K562 (cell line): ENCODE data around the gene COL4A2. TPM values are rescaled to one million over a fixed set of nuclear protein-coding genes. Genes with fewer than 3 reads are reported as not detected.

Experiments
- ATF6 ChIP-seq: sonication (generic); formaldehyde crosslinking; IDR thresholded peaks from 2 replicates; pipeline ENCODE4 v1.4.0; 2020; ENCODE audit warnings: mild to moderate bottlenecking, missing genetic modification reagents
- ELF2 ChIP-seq: fragments of 250-450 bp; sonication (Bioruptor Pico); IDR thresholded peaks from 2 replicates; pipeline ENCODE4 v1.5.0; 2021; ENCODE audit warnings: mild to moderate bottlenecking
- ERF ChIP-seq: fragments of 450-650 bp; formaldehyde crosslinking; IDR thresholded peaks from 2 replicates; pipeline ENCODE4 v1.4.0; 2020; ENCODE audit warnings: mild to moderate bottlenecking, mixed read lengths
- FIP1L1 ChIP-seq: fragments of 200-400 bp; formaldehyde crosslinking; IDR thresholded peaks from 2 replicates; pipeline ENCODE4 v1.6.1; 2018; ENCODE audit warnings: mild to moderate bottlenecking, low read depth, low read length; ENCODE audit not compliant: poor library complexity, severe bottlenecking
- FOXJ2 ChIP-seq: fragments of 200-800 bp; sonication (Bioruptor generic); IDR thresholded peaks from 2 replicates; pipeline ENCODE4 v1.6.1; 2016; ENCODE audit warnings: missing genetic modification characterization, missing compliant biosample characterization
- HOXB6 ChIP-seq: fragments of 250-450 bp; sonication (Bioruptor Pico); IDR thresholded peaks from 2 replicates; pipeline ENCODE4 v1.5.1; 2022; ENCODE audit warnings: mild to moderate bottlenecking, borderline replicate concordance
- NFYB ChIP-seq: IDR thresholded peaks from 2 replicates; pipeline ENCODE4 v1.6.1; 2011; ENCODE audit warnings: mild to moderate bottlenecking, moderate library complexity; ENCODE audit not compliant: insufficient read length; ENCODE audit errors: extremely low read depth
- POLR2AphosphoS2 ChIP-seq: IDR thresholded peaks from 2 replicates; pipeline ENCODE4 v1.6.1; 2012; ENCODE audit warnings: low read length, improper control_type of control experiment
- RHOXF2B ChIP-seq: fragments of 250-450 bp; sonication (Bioruptor Pico); conservative IDR thresholded peaks from 2 replicates; pipeline ENCODE4 v1.5.1; 2021
- RNF2 ChIP-seq: sonication (generic); IDR thresholded peaks from 2 replicates; pipeline ENCODE4 v1.6.1; 2016
- SIN3B ChIP-seq: fragments of 450-650 bp; IDR thresholded peaks from 2 replicates; pipeline ENCODE4 v1.6.1; 2017; ENCODE audit warnings: low read depth, mild to moderate bottlenecking, moderate library complexity
- SLC30A9 ChIP-seq: fragments of 250-450 bp; sonication (Bioruptor Pico); IDR thresholded peaks from 2 replicates; pipeline ENCODE4 v1.8.0; 2022; ENCODE audit warnings: mild to moderate bottlenecking, moderate library complexity
- TOE1 ChIP-seq, 2 experiments: fragments of 450-650 bp in 1 of 2; sonication (generic) in 1 of 2; formaldehyde crosslinking in 1 of 2; IDR thresholded peaks; 2 replicates each; pipeline versions ENCODE4 v1.7.1 to v1.8.0; 2016 to 2022; ENCODE audit warnings: borderline replicate concordance in 2 of 2, mild to moderate bottlenecking in 2 of 2, antibody characterized with exemption in 1 of 2, inconsistent platforms in 1 of 2, low read depth in 1 of 2, missing genetic modification reagents in 1 of 2, moderate library complexity in 1 of 2
- ZBTB1 ChIP-seq: sonication (generic); formaldehyde crosslinking; IDR thresholded peaks from 2 replicates; pipeline ENCODE4 v1.8.1; 2023; ENCODE audit warnings: missing genetic modification reagents, low read depth, mild to moderate bottlenecking, borderline replicate concordance
- ZNF146 ChIP-seq: IDR thresholded peaks from one replicate; pipeline ENCODE4 v1.6.1; 2018; ENCODE audit warnings: missing compliant biosample characterization; ENCODE audit not compliant: unreplicated experiment
- polyA plus RNA-seq, 8 experiments: library from polyadenylated mRNA; depleted of rRNA in 4 of 8; stranded (reverse) in 5 of 8; unstranded in 3 of 8; fragments of >200 nt; fragmentation: Nextera tagmentation in 2 of 8; fragmentation: Illumina TruSeq in 1 of 8; extraction: Ambion mirVana in 2 of 8; extraction: Trizol in 1 of 8; gene quantifications; 2 replicates each; pipeline versions ENCODE4 v1.2.1 to v1.2.3, GENCODE V29; 2011 to 2014; ENCODE audit warnings: inconsistent platforms in 1 of 8, missing spikeins in 1 of 8
- total RNA-seq, 7 experiments: library from RNA; depleted of rRNA in 6 of 7; stranded (reverse); fragments of >200 nt in 6 of 7; fragmentation: Illumina TruSeq in 2 of 7; extraction: Trizol in 2 of 7; gene quantifications; 2 replicates each; pipeline versions ENCODE4 v1.2.1 to v1.2.3, GENCODE V29; 2011 to 2021; ENCODE audit warnings: low replicate concordance in 1 of 7
- TF ChIP-seq, protein P1 (sequence below): sonication (generic); formaldehyde crosslinking; IDR thresholded peaks from 2 replicates; pipeline ENCODE4 v1.8.0; 2022; ENCODE audit warnings: mild to moderate bottlenecking, missing genetic modification reagents
- TF ChIP-seq, protein P2 (sequence below), 2 experiments: fragments of 450-650 bp in 1 of 2; sonication (generic) in 1 of 2; formaldehyde crosslinking; conservative IDR thresholded peaks; 2 replicates each; pipeline versions ENCODE4 v1.4.0 to v1.8.1; 2020 to 2022; ENCODE audit warnings: mild to moderate bottlenecking in 1 of 2, missing genetic modification reagents in 1 of 2
- TF ChIP-seq, protein P3 (sequence below), 2 experiments: fragments of 450-650 bp; conservative IDR thresholded peaks; 2 replicates each; pipeline ENCODE4 v1.6.1; 2017; ENCODE audit warnings: mild to moderate bottlenecking in 2 of 2, moderate library complexity in 2 of 2

The COL4A2 gene
- total and polyA plus RNA-seq, 9 of the 15 experiments (the other 6 are each of a cell fraction or from before 2014, with no cell fraction given) = 0.13 to 15.2 (median 8.1) TPM

- TF ChIP-seq ATF6 (CRISPR knock-in tag) = no peak
- TF ChIP-seq, protein P1, sequence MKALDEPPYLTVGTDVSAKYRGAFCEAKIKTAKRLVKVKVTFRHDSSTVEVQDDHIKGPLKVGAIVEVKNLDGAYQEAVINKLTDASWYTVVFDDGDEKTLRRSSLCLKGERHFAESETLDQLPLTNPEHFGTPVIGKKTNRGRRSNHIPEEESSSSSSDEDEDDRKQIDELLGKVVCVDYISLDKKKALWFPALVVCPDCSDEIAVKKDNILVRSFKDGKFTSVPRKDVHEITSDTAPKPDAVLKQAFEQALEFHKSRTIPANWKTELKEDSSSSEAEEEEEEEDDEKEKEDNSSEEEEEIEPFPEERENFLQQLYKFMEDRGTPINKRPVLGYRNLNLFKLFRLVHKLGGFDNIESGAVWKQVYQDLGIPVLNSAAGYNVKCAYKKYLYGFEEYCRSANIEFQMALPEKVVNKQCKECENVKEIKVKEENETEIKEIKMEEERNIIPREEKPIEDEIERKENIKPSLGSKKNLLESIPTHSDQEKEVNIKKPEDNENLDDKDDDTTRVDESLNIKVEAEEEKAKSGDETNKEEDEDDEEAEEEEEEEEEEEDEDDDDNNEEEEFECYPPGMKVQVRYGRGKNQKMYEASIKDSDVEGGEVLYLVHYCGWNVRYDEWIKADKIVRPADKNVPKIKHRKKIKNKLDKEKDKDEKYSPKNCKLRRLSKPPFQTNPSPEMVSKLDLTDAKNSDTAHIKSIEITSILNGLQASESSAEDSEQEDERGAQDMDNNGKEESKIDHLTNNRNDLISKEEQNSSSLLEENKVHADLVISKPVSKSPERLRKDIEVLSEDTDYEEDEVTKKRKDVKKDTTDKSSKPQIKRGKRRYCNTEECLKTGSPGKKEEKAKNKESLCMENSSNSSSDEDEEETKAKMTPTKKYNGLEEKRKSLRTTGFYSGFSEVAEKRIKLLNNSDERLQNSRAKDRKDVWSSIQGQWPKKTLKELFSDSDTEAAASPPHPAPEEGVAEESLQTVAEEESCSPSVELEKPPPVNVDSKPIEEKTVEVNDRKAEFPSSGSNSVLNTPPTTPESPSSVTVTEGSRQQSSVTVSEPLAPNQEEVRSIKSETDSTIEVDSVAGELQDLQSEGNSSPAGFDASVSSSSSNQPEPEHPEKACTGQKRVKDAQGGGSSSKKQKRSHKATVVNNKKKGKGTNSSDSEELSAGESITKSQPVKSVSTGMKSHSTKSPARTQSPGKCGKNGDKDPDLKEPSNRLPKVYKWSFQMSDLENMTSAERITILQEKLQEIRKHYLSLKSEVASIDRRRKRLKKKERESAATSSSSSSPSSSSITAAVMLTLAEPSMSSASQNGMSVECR (CRISPR knock-in tag) = 0 out of 2 replicates have a peak, but pooled peaks have one; percentile 15
- TF ChIP-seq SIN3B = no peak
- no peak for TF ChIP-seq NFYB
- no peak for TF ChIP-seq POLR2AphosphoS2
- TF ChIP-seq, protein P2, sequence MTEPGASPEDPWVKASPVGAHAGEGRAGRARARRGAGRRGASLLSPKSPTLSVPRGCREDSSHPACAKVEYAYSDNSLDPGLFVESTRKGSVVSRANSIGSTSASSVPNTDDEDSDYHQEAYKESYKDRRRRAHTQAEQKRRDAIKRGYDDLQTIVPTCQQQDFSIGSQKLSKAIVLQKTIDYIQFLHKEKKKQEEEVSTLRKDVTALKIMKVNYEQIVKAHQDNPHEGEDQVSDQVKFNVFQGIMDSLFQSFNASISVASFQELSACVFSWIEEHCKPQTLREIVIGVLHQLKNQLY (CRISPR knock-in tag; conservative IDR thresholded peaks at IDR 0.05) = no peak
- TF ChIP-seq ERF = no peak
- no peak for TF ChIP-seq FOXJ2 (tag)
- peak; percentile 20; the same call in 1 of the 2 replicates for TF ChIP-seq TOE1 (IDR thresholded peaks at IDR 0.05; ENCODE audit: borderline replicate concordance)
- TF ChIP-seq TOE1 (CRISPR knock-in tag; IDR thresholded peaks at IDR 0.05; ENCODE audit: borderline replicate concordance, low read depth) = no peak
- peak; percentile 37; the same call in 1 of the 2 replicates for TF ChIP-seq ELF2 (CRISPR knock-in tag)
- TF ChIP-seq, protein P3, sequence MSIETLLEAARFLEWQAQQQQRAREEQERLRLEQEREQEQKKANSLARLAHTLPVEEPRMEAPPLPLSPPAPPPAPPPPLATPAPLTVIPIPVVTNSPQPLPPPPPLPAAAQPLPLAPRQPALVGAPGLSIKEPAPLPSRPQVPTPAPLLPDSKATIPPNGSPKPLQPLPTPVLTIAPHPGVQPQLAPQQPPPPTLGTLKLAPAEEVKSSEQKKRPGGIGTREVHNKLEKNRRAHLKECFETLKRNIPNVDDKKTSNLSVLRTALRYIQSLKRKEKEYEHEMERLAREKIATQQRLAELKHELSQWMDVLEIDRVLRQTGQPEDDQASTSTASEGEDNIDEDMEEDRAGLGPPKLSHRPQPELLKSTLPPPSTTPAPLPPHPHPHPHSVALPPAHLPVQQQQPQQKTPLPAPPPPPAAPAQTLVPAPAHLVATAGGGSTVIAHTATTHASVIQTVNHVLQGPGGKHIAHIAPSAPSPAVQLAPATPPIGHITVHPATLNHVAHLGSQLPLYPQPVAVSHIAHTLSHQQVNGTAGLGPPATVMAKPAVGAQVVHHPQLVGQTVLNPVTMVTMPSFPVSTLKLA (conservative IDR thresholded peaks at IDR 0.05) = peak; percentile 55 to 64; a peak in 3 of 4 replicates
- TF ChIP-seq RNF2 = 0 out of 2 replicates have a peak, but pooled peaks have one; percentile 48
- TF ChIP-seq ZBTB1 (CRISPR knock-in tag) = no peak
- TF ChIP-seq HOXB6 = no peak
- TF ChIP-seq ZNF146 (CRISPR knock-in tag) = no peak
- TF ChIP-seq SLC30A9 (CRISPR knock-in tag) = no peak
- TF ChIP-seq FIP1L1 = no peak
- no peak for TF ChIP-seq RHOXF2B (CRISPR knock-in tag)
These were observed 199.9 kb downstream of the COL4A2 start (continued) for GRCh38 chr13:110506859-110507566.
